Kasumi-1 (cell line): Measurements from ENCODE around the gene ATXN2.

Source experiments
- DNase-seq, 2 experiments: peaks; one replicate each; lab custom pipeline; 2025; lab: John Stamatoyannopoulos, UW

ATXN2 gene

DNA sequence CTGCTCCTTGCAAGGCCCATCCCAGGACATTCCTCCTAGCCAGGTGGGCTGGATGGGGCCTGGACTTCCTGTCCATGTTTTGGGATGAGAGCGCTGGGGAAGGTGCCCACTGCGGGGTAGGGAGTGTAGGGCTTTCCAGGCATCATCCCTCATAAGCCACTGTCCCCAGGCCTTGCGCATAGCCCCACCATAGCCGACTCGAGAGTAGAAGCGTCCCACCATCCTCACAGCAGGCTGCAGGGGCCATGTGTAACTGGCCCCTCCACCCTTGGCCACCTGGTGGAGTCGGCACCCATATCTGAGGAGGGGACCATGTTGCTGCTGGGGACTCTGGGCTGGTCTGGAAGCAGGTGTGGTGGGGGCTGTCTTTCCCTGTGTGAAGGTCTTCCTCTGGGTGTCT, 162.8 kb downstream of the ATXN2 start:
- no peak for DNase-seq

DNA sequence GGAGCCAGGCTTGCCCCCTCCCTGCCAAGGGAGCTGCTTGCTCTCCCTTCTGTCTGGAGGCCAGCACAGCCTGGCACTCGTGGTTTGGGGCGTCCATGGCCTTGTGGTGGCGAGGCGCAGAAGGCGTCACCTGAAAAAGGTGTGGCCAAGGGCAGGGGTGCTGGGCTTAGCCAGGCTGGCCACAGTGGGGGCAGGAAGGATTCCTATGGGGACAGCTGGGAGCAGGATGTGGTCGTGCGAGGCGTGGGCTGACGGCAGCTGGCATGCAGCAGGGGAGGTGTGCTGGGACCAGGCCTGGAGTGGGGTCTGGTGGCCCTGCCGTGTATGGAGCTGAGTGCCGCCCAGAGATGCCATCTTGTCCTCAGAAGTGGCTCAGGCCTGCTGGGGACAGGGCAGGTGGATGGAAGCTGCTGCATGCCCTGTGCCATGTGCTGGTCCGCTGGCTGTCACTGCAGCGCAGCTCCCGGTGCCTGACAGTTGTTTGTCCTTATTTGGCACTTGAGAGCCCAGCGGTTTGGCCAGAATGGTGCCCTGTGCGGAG, 163.4 kb downstream of the ATXN2 start:
- DNase-seq = no peak

DNA sequence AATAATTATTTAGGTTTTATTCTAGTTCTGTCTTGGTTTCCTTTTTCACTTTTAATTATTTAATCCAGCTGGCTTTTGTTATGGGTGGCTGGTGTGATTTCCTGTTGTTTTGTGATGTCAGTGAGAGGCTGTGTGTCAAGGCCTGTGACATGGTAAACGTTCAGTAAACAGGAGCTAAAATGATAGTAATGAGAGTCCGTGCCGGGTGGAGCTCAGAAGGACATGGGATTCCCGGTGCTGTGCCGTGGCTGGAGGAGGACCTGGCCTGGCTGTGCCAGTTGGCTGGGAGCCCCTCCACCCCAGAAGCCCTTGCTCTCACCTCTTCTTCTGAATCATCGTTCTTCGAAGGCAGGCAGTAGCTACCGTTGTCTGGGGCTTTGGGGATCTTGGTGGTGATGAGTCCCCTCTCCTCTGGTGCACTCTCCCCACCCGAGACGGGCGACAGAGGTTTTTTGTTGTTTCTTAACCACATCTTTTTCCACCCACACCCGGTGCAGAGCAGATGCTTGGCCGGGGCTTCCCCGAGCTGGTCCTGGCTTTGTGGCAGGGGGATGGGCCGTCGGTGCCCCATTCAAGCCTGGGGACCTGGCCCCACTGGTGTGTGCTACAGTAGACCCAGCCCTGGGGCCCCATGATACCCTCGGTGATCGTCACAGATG, 164.3 kb downstream of the ATXN2 start:
- DNase-seq = no peak

DNA sequence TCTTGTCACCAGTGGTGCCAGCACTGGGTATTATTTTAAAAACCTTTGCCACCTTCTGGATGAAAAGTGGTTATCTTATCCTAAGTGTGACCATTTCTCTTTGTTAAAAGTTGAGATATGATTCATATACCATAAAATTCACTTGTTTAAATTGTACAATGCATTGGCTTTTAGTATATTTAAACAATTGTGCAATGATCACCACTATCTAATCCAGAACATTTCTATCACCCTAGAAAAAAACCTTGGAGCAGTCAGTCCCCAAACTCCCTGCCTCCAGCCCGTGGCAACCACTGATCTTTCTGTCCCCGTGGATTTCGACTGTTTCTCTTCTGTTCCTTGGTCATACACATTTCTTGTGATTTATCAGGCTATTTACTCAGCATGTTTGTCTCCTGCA, 165.1 kb downstream of the ATXN2 start:
- DNase-seq = no peak

DNA sequence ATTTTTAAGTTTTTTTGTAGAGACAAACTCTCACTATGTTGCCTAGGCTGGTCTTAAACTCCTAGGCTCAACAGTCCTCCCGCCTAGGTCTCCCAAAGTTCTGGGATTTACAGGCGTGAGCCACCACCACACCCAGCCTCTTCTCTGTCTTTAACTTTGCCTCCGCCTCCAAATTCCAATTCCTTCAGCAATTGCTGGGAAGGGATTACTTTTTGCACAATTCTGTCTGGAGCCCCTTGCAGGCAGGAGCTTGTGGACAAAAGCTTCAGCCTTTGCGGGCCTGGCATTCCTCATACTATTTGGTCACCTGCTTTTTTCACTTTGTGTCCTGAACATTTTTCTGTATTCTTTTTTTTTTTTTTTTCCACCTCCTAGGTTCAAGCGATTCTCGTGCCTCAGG, 167.3 kb downstream of the ATXN2 start:
- no peak for DNase-seq

DNA sequence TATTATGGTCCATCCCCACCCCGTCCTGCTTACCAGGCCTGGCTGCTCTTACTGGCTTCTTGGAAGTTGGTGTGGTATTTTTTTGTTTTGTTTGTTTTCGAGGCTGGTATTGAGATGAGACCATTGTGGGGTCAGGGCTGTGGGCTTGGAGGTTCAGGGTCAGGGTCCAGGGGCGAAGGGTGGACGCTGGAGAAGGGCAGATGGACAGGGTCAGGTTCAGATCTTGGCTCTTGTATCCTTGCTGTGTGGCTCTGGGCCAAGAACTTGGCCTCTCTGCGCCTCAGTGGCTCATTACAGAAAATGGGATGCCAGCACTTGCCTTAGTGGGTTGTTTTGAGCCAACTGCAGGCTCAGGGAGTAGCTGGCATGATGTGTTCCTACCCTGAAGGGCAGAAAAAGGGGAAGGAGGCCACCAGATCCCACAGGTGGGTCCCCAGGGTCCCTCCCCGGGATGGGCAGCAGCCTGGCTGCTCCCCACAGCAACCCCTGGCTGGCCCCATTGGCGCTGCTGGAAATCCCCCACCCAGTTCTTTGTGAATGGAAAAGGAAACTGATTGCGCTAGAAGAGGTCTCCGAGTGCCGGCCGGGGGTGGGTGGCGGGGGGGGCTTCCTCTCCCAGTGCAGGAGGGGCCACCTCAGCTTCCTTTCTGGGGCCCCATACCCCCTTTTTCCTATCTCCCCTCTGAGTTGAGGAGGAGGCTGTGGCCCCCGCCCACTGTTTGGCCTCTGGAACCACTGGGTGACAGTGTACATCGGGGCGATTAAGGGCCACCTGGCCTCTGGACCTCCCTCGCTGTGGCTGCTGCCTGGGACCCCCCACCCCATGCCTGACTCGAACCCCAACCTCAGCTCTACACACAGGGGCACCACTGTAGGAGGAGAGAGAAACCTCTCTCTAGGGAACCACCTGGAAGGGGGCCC, 168.4 kb downstream of the ATXN2 start:
- peak; percentile 77 to 79 for DNase-seq

DNA sequence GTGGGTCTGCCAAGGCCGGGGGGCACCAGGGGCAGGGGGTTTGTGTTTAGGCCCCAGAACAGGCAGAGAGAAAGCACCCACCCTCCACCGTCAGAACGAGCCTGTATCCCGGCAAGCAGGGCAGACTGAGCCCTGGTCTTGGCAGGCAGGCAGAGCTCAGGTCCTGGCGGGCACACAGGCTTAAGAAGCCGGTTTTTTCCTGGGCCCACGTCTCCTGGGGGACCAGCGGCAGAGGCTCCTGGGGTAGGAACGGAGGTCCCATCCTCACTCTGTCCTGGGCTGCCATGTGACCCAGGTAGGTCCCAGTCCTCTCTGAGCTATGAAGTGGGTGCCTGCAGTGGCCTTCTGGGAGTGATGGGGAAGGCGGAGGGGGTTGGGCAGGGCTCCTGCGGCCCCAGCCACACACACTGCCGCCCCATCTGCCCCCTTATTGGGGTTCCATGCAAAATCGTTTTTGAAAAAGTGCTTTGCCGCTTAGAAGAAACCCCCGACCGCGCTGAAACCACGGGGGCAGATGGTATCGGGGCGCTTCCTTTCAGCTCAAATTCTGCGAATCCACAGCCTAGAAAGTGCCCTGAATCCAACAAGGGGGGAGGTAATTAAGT, 169.2 kb downstream of the ATXN2 start:
- DNase-seq = peak in 1 of 2 experiments; percentile 27

DNA sequence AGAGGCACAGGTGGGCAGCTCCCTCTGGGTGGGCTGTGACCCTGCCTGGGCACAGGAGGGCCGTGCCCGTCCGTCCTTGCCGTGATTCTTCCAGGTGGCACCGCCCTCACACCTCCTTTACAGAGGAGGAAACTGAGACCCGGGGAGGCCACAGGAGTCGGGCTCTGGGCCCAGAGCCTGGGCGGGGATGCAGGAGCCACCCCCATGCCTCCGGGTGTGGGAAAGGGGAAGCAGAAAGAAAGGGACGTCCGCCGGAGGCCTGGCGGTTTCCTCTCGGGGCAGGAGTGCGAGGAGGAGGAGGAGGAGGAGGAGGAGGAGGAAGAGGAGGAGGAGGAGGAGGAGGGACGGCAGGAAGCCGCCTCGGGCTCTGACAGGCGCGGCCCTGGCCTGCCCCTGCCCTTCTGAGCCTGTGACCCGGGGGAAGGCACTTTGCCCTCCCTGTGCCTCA, 170.4 kb downstream of the ATXN2 start:
- peak; percentile 79 to 85 for DNase-seq

DNA sequence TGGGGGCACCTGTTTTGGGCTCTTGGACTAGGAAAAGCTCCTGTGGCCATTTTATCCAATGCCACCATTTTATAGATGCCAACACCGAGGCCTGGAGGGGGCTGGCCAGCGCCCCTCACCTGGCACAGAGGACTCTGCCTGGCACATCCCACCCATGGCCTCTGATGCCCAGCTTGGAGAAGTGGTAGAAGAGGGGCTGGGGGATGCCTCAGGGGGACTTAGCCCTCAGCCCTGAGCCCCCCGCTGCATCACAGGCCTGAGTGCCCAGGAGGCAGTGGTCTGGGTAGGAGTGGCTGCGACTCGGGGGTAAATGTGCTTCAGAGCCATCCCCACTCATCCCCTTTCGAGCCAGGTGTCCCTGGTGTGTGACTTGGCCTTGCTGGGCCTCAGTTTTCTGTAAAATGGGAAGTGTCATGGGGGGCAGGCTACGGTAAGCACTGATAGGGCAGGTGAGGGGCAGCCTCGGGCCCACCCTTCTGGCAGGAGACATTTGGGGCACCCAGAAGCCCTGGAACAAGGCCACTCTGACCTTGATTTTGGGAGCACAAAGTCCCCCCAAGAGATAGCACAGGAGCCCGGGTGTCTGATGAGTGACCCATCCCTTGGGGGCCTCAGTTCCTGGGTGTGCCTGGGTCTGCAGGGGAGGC, 170.9 kb downstream of the ATXN2 start:
- DNase-seq = no peak

DNA sequence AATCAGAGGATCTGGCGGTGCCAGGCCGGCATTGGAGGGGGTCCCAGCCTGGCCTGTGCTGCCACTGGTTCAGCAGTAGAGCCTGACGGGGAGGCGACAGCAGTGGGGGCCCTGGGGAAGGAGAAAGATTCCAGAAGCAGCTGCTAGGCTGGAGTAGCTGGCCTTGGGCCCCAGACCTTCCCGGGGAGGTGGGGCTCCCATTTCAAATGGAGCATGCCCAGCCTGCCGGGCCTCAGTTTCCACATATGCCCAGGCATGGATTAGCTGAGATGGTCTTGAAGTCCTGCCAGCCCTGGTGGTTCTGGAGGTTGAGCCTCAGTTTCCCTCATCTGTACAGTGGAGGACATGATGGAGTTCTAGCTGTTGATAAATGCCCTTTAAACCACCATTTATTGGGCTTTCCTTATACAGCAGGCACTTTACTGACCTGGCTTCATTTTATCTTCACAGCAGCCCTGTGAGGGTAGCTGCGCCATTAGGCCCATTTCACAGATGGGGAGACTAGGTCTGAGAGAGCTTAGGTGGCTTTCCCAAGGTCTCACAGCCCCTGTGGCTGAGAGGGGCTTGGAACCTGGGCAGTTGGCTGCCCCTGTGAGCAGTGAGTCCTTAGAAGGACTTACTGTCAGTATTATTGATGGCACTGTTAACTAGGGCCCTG, 171.6 kb downstream of the ATXN2 start:
- no peak for DNase-seq

DNA sequence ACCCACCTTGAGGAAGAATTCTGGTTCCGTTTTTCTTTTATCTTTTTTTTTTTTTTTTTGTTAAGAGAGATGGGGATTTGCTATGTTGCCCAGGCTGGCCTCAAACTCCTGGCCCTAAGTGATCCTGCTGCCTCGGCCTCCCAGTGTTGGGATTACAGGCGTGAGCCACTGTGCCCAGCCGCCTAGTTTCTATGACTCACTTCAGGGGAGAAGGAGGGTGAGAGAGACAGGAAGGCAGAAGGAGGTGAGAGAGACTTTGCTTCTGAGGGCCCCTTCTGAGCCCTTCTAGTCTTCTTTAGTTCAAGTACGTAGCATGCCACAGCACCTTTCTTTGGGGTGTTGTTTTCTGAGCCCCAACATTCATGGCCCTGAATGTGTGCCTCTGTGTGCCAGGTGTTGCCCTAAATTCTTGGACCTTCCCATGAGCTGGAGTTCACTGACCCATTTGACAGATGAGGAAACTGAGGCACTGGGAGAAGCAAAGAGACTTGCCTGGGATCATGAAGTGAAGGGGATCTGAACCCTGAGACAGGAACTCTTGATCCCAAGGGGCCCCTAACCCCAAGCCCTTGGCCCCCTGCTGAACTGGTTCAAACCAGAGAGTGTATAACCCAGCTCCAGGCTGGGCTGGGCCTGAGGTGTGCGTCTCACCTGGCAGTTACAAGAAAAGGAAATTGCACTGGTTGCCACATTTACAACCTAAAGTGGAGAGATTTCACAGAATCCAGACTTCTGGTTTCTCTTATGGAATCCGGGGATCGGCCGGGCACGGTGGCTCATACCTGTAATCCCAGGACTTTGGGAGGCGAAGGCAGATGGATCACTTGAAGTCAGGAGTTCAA, 172.6 kb downstream of the ATXN2 start:
- DNase-seq = peak; percentile 25 to 28

DNA sequence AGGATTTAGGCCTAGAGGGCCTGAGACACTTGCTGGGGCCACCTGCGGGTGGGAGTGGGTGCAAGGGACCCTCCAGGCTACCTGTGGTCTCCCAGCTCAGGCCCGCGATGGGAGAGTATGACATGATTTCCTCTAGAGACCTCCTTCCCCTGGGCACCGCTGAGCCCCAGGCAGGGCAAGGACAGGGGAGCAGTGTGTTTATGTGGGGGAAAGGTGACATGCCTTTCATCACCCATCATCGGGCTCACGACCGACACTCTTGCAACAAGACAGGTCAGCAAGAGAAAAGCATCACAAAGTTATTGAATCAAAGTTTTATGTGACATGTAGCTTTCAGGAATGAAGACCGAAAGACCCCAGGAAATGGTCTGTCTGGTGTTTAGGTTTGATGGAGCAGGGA, 173.5 kb downstream of the ATXN2 start:
- DNase-seq = no peak

DNA sequence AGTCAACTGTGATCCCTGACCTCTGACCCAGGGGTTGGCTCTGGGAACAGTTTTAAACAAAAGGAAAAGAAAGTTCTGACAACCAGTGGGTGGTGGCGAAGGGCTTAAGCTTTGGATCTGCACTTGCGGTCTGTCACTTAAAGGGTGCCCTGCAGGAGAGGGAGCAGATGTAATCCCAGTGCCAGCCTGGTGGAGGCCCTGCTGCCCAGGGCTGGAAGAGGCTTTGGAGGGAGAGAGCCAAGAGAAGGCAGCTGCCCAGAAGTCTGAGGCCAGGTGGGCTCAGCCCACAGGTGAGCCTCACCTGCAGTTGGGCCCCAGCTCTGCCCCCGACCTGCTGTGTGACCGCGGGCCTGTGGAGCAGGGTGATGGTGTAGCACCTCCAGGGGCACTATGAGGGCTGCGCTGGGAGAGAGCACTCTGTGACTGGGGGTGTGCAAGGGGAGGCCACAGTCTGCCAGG, 174.3 kb downstream of the ATXN2 start:
- no peak for DNase-seq

DNA sequence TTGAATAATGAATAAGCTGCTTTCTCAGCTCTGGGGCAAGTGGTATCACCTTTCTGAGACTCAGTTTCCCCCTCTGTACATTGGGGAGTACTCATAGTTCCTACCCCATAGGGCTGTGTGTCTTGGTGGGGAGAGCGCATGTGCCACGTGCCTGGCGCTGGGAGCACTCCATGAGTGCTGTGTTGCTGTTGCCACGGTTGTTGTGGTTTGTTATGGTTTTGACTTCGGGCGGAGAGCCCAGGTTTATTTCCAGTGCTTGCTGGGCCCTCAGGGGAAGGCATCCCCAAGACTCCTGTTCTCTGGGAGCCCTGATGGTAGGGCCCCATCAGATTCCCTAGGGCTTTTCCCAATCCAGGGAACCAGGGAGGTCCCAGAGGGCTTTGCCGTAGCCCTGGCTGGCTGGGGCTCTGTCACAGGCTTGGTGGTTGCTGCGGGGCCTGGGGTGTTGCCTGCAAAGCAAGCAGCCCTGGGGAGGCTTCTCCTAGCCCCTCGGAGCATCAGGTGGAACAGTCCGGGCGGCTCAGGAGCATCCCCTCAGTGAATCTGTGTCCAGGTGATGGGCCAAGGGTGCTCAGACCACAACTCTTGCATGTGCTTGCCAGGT, 174.8 kb downstream of the ATXN2 start:
- no peak for DNase-seq

DNA sequence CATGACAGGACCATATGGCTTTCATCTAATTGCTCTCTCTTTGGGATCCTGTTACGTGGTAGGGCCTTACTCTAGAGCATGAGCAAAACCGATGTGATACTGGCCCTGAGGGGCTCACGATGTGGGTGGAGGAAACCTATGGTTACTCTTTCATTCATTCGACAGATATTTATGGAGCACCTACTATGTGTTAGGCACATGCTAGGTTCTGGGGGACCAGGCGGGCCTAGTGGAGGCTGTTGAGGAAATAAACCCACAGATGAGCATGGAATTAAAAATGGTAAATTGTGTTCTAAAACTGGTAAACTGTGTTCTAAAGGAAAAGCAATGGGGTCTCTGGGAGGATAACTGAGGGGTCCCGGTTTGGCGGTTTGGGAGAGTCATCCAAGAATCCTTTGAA, 178.6 kb downstream of the ATXN2 start:
- DNase-seq = no peak

DNA sequence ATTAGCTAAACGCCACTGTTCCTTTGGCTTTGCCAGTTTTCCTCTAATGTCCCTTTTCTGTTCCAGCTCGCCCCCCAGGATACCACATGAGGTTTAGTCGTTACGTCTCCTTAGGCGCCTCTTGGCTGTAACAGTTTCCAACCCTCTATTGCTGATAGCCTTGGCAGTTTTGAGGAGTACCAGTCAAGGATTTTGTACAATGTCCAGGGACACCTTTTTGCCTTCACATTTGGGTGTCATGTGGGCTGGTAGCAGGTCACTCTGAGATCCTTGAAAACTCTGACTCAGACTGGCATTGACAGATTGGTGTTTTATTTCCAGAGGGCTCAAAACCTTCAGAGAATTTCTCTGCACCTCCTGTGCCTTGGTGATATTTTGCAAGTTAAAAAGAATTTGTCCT, 179.3 kb downstream of the ATXN2 start:
- no peak for DNase-seq

DNA sequence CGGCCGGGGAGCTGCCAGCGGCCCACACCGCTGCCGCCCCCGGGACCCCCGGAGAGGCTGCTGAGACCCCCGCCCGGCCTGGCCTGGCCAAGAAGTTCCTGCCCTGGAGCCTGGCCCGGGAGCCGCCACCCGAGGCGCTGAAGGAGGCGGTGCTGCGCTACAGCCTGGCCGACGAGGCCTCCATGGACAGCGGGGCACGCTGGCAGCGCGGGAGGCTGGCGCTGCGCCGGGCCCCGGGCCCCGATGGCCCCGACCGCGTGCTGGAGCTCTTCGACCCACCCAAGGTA, 180.6 kb downstream of the ATXN2 start:
- DNase-seq = no peak

DNA sequence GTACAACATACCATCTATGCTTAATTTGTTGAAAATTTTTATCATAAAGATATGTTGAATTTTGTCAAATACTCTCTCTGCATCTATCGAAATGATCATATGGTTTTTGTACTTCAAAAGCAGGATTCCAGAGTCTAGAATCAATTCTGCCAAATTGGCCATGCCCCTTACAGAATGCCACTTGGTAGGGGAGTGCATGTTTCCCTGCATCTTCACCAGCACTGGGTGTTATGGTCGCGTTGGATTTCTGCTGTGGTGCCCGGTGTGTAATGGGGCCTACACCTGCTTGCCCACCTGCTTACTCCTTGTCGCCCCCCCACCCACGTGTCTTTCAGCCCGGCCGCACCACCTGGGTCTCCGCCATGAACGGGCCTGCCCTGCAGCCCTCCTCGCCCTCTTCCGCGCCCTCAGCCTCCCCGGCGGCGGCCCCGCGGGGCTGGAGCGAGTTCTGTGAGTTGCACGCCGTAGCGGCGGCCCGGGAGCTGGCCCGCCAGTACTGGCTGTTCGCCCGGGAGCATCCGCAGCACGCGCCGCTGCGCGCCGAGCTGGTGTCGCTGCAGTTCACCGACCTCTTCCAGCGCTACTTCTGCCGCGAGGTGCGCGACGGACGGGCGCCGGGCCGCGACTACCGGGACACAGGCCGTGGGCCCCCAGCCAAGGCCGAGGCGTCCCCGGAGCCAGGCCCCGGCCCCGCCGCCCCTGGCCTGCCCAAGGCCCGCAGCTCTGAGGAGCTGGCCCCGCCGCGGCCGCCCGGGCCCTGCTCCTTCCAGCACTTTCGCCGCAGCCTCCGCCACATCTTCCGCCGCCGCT, 181.1 kb downstream of the ATXN2 start:
- no peak for DNase-seq

DNA sequence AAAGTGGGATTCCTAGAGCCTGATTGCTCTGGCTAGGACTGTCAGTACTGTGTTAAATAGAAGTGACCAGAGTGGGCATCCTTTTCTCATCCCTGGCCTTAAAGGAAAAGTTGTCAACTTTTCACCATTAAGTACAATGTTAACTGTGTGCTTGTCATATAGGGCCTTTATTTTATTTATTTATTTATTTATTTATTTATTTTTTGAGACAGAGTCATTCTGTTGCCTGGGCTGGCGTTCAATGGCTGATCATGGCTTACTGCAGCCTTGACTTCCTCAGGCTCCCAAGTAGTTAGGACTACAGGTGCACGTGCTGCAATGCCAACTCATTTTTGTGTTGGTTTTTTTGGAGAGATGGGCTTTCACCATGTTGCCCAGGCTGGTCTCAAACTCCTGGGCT, 181.8 kb downstream of the ATXN2 start:
- no peak for DNase-seq
